ENCODE measurements around the gene CCDC137. TPM values are rescaled to one million over a fixed set of nuclear protein-coding genes. Genes with fewer than 3 reads are reported as not detected.

Gene CCDC137
- total RNA-seq, 2 donors from 2014 or later, result 18.5 to 27.7 TPM

DNA sequence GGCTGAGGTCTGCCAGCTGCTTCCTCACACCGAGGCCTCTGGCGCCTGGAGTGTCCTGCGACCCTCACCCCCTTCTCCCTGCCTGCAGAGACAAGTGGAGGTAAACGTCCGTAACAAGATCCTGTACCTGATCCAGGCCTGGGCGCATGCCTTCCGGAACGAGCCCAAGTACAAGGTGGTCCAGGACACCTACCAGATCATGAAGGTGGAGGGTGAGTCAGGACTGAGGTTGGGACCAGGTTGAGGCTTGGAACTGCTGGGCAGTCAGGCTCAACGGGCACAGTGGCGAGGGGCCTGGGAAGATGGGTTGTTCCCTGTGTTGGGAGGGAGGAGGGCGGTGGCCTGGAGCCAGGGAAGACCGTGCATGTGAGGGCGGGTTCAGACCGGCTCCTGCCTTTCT, 22.1 kb downstream of the CCDC137 start:
- Histone ChIP-seq H3K27me3 (replicated peaks; ENCODE audit: insufficient read depth) (no peaks in the 10 kb centered on the region), H3K4me3 (no peak overlapping the region), H3K36me3 (peaks cover 3 to 51% of the 10 kb centered on the region in 2 donors), H3K9me3 (no peaks in the 10 kb centered on the region), H3K27ac (no peak overlapping the region), H3K4me1 (replicated peaks) (peaks cover 11% of the 10 kb centered on the region)
- WGBS, result 59% methylated on average over 14 of the region's 14 CpGs
- intact Hi-C loops (cut with DNase I), result no loop called here
- TF ChIP-seq POLR2AphosphoS5 (IDR thresholded peaks at IDR 0.05), result no peak
- TF ChIP-seq, protein P1, sequence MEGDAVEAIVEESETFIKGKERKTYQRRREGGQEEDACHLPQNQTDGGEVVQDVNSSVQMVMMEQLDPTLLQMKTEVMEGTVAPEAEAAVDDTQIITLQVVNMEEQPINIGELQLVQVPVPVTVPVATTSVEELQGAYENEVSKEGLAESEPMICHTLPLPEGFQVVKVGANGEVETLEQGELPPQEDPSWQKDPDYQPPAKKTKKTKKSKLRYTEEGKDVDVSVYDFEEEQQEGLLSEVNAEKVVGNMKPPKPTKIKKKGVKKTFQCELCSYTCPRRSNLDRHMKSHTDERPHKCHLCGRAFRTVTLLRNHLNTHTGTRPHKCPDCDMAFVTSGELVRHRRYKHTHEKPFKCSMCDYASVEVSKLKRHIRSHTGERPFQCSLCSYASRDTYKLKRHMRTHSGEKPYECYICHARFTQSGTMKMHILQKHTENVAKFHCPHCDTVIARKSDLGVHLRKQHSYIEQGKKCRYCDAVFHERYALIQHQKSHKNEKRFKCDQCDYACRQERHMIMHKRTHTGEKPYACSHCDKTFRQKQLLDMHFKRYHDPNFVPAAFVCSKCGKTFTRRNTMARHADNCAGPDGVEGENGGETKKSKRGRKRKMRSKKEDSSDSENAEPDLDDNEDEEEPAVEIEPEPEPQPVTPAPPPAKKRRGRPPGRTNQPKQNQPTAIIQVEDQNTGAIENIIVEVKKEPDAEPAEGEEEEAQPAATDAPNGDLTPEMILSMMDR (IDR thresholded peaks at IDR 0.05), result no peak
- no peak for TF ChIP-seq POLR2A (IDR thresholded peaks at IDR 0.05)
- no peak for DNase-seq (ENCODE audit: low spot score)

DNA sequence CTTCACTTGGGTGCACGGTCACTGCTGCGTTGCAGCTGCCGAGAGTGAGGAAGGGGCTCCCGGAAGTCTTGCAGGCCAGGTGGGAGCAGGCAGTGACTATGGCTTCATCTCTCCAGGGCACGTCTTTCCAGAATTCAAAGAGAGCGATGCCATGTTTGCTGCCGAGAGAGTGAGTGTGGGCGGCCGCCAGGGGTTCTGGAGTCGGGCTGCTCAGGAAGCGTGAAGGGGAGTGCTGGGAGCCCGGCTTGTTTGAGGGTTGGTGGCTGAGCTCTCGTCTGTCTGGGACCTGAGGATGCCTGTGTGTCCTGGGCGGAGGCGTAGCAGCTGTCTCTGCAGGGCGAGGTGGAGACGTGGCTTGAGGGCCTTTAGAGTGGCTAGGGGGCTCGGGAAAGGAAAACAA, 23.5 kb downstream of the CCDC137 start:
- intact Hi-C loops (cut with DNase I), result no loop called here
- peaks cover 12 to 61% of the 10 kb centered on the region in 2 donors for H3K36me3 ChIP-seq
- H3K27ac ChIP-seq, result no peak overlapping the region
- H3K9me3 ChIP-seq, result no peaks in the 10 kb centered on the region
- TF ChIP-seq POLR2AphosphoS5 (IDR thresholded peaks at IDR 0.05), result no peak
- TF ChIP-seq POLR2A (IDR thresholded peaks at IDR 0.05), result no peak
- no peak overlapping the region for H3K4me3 ChIP-seq
- H3K27me3 ChIP-seq (replicated peaks; ENCODE audit: insufficient read depth), result no peaks in the 10 kb centered on the region
- 90% methylated on average over 18 of the region's 18 CpGs for WGBS
- H3K4me1 ChIP-seq (replicated peaks), result peaks cover 3% of the 10 kb centered on the region
- DNase-seq (ENCODE audit: low spot score), result no peak

DNA sequence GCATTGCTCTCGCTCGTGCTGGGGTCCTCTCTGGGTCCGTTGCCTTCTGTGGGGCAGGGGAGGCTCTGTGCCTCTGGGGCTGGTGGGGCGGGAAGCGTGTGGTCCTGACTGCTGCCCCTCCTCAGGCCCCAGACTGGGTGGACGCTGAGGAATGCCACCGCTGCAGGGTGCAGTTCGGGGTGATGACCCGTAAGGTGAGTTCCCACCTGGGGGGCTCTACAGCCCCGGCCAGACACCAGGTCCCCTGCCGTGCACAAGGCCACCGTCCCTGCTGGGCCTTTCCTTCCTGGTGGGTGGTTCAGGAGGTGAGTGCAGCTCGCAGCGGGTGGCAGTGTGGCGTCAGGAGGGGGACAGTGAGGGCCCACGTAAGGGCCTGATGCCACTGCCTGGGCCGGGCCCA, 24.0 kb downstream of the CCDC137 start:
- no peaks in the 10 kb centered on the region for H3K27me3 ChIP-seq (replicated peaks; ENCODE audit: insufficient read depth)
- H3K4me1 ChIP-seq (replicated peaks), result no peaks in the 10 kb centered on the region
- 81% methylated on average over 14 of the region's 17 CpGs for WGBS
- H3K36me3 ChIP-seq, result peaks cover 15 to 66% of the 10 kb centered on the region in 2 donors
- no peaks in the 10 kb centered on the region for H3K9me3 ChIP-seq
- no peak for DNase-seq (ENCODE audit: low spot score)
- no peak for TF ChIP-seq POLR2AphosphoS5 (IDR thresholded peaks at IDR 0.05)
- TF ChIP-seq POLR2A (IDR thresholded peaks at IDR 0.05), result no peak
- TF ChIP-seq, protein P1 (IDR thresholded peaks at IDR 0.05), result no peak
- no peak overlapping the region for H3K4me3 ChIP-seq
- H3K27ac ChIP-seq, result no peak overlapping the region
- intact Hi-C loops (cut with DNase I), result no loop called here

DNA sequence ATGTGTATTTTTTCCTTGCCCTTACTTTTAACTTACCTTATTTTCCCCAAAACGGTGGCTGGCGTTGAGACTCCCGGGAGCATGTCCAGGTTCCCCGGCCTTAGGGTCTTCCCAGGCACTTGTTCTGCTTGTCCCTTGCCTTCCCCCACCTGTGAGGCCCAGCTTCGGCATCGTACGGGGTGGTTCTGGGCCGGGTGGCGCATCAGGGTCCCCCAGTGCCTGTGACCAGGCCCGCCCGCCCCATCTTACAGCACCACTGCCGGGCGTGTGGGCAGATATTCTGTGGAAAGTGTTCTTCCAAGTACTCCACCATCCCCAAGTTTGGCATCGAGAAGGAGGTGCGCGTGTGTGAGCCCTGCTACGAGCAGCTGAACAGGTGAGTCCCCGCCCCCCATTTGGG, 24.7 kb downstream of the CCDC137 start:
- H3K4me3 ChIP-seq, result no peak overlapping the region
- 88% methylated on average over 18 of the region's 18 CpGs for WGBS
- no peaks in the 10 kb centered on the region for H3K4me1 ChIP-seq (replicated peaks)
- H3K27me3 ChIP-seq (replicated peaks; ENCODE audit: insufficient read depth), result no peaks in the 10 kb centered on the region
- TF ChIP-seq, protein P1 (IDR thresholded peaks at IDR 0.05), result no peak
- TF ChIP-seq POLR2A (IDR thresholded peaks at IDR 0.05) (no peak), POLR2AphosphoS5 (IDR thresholded peaks at IDR 0.05) (no peak)
- DNase-seq (ENCODE audit: low spot score), result no peak
- intact Hi-C loops (cut with DNase I), result no loop called here
- H3K9me3 ChIP-seq, result no peaks in the 10 kb centered on the region
- peaks cover 18 to 72% of the 10 kb centered on the region in 2 donors for H3K36me3 ChIP-seq
- H3K27ac ChIP-seq, result no peak overlapping the region

DNA sequence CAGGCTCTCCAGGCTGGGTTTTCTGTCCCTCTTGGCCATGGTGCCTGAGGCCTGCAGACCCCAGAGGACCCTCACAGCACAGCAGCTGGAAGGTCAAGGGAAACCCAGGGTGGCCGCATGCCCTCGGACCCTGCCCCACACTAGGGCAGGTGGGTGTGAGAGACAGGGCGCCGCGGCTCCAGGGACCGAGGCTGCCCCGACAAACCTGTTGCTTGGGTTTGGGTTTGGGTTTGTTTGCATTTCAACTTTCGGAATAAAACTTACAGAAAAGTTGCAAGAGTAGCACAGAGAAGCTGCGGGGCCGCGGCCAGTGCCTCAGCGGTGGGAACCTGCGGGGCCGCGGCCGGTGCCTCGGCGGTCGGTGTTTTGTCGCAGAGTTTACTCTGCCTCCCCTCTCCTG, 25.1 kb downstream of the CCDC137 start:
- WGBS, result 93% methylated on average over 20 of the region's 20 CpGs

More for the DNA sequence above, 25.1 kb downstream of the CCDC137 start:
- peaks cover 18 to 72% of the 10 kb centered on the region in 2 donors for H3K36me3 ChIP-seq
- no peak overlapping the region for H3K4me3 ChIP-seq
- DNase-seq (ENCODE audit: low spot score), result no peak
- H3K27me3 ChIP-seq (replicated peaks; ENCODE audit: insufficient read depth), result no peaks in the 10 kb centered on the region
- TF ChIP-seq, protein P1 (IDR thresholded peaks at IDR 0.05), result no peak
- TF ChIP-seq POLR2A (IDR thresholded peaks at IDR 0.05) (no peak), POLR2AphosphoS5 (IDR thresholded peaks at IDR 0.05) (no peak)
- intact Hi-C loops (cut with DNase I), result no loop called here
- H3K27ac ChIP-seq, result no peak overlapping the region
- no peaks in the 10 kb centered on the region for H3K9me3 ChIP-seq
- H3K4me1 ChIP-seq (replicated peaks), result no peaks in the 10 kb centered on the region

Measured in prostate gland (tissue), 2 donors.